MV-4-11 (cell line): ENCODE data around the gene SERPINA5.
"Not testable (repeated sequence)": the region's sequence is repeated elsewhere in the genome, so short reads cannot be mapped to it uniquely, and the experiment has no call there.

Experiments
- DNase-seq: peaks from one replicate; lab custom pipeline; 2025; lab: John Stamatoyannopoulos, UW

The SERPINA5 gene

GRCh38 chr14:94573475-94574277 lies 7.5 kb upstream of the SERPINA5 start:
- no peak for DNase-seq

GRCh38 chr14:94574336-94574735 lies 6.9 kb upstream of the SERPINA5 start:
- DNase-seq, result no peak

DNA sequence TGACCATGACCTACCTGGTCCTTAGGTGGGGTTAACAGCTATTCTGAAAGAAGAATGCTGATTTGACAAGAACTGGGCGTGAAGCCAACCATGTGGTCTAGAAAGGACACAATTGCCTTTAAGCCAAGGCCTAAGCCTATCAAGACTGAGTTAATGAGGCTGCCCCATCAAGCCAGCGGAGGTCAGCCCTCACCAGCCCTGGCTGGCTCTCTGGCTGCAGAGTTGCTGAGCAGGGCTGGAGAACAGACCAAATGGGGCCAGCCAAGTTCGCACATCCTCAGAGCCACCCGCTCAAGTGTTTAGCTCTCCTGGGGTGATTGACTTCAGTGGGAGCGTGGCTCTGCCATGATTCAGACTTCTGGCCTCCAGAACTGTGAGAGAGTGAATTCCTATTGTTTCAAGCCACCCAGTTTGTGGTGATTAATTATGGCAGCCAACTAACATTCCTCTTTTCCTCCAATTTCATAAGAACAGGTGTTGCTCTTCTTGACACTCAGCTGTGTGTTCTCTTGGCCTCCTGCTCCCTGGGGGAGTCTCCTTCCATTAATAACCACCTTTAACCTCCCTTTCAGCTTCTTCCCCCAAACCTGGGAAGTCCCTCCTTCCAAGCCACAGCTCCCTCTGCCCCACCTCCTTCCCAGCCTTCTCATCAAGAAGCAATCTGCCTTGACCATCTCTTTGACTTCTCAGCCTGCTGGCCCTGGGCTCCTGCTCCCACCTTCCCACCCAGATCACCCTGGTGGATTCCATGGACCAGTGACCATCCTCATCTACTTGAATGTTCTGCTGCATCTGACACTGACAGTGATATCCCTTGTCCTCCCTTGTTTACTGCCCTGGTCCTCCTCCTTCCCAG lies 5.3 kb upstream of the SERPINA5 start:
- DNase-seq, result no peak

DNA sequence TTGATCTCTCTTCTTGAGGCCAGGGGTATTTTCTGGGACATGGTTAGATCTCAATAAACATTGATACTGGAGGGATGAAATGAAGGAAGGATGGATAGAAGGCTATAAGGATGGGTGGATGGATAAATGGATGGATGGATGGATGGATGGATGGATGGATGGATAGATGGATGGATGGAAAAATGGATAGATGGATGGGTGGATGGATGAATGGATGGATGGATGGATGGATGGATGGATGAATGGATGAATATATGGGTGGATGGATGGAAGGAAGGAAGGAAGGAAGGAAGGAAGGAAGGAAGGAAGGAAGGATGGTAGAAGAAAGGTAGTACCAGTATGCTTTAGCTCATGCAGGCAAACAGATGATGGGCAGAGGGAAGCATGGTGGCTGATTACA lies 3.8 kb upstream of the SERPINA5 start:
- not testable (repeated sequence) for DNase-seq

- DNase-seq, result no peak
These were observed 2.5 kb upstream of the SERPINA5 start for GRCh38 chr14:94578712-94579111.

DNA sequence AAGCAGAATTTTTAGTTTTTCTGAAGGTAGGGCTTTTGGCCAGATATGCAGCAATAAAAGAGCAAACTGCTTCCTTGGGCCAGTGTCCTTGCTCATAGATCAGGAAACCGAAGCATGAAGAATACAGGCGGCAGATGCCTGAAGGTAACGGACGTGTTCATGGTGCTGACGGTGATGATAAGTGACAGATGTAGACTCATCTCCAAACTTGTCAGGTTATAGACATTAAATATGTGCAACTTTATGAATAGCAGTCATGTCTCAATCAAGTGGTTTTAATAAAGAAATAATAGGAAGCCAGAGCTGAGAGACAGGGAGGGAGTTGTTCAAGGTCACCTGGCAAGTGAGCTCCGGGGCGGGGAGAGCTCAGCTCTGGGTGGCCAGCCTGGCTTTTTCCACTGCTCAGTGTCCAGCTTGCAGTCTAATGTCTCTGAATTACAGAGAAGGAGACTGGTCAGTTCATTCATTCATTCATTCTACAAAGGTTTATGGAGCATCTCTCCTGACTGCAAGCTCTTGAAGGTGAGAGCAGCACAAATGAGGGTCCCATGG lies 1.0 kb downstream of the SERPINA5 start:
- no peak for DNase-seq

DNA sequence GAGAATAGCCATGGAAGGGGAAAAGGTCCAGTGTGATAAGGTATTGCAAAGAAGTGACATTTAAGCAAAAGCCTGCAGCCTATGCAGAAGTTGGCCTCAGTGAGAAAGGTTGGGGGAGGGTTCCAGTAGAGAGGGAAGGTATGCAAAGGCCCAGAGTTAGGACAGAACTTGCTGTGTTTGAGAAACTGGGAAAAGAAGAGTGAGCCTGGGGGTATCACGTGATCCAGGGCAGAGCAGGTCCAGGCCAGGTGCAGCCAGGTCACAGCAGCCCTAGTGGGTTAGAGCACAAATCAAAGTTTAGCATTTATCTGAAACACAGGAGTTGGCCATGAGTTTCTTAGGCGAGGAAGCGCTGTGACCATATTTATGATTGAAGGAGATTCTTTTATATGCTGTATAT lies 1.6 kb downstream of the SERPINA5 start:
- no peak for DNase-seq

- no peak for DNase-seq
These were observed 2.3 kb downstream of the SERPINA5 start for GRCh38 chr14:94583557-94583956.

GRCh38 chr14:94584591-94585280 lies 3.5 kb downstream of the SERPINA5 start:
- DNase-seq, result no peak

- no peak for DNase-seq
These were observed 5.4 kb downstream of the SERPINA5 start for GRCh38 chr14:94586635-94587034.

- no peak for DNase-seq
These were observed 7.1 kb downstream of the SERPINA5 start for GRCh38 chr14:94588311-94588710.

DNA sequence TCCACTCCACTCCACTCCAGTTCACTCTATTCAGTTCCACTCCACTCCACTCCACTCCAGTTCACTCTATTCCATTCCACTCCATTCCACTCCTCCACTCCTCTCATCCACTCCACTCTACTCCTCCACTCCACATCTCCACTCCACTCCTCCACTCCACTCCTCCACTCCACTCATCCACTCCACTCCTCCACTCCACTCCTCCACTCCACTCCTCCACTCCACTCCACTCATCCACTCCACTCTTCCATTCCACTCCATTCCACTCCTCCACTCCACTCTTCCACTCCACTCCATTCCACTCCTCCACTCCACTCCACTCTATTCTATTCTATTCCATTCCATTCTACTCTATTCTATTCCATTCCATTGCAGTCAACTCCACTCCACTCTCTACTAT lies 9.8 kb downstream of the SERPINA5 start:
- no peak for DNase-seq

DNA sequence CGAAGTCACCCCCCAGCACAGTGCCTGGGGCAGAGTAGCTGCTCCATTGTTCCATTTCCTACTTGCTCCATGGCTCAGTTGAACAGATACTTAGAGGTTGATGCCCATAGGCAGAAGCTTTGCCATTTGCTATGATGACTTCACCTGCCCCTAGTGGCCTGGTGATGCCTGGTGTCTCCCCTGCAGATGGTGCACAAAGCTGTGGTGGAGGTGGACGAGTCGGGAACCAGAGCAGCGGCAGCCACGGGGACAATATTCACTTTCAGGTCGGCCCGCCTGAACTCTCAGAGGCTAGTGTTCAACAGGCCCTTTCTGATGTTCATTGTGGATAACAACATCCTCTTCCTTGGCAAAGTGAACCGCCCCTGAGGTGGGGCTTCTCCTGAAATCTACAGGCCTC lies 10.6 kb downstream of the SERPINA5 start:
- DNase-seq, result no peak

DNA sequence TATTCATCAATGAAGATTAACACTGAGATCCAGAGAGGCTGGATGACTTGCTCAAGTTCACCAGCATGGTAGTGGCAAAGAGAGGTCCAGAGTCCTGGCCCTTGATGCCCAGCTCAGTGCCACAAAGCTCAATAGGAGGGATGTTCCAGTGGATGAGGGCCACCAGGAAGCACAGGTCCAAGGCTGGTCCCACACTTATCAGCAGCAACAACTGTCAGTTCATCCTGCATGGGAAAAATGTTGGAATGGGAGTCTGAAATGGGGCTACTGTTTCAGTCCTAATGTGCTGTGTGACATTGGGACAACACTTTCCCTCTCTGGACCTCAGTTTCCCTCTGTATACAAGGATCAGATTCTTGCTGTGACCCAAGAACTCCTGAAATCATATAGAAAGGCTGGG lies 11.2 kb downstream of the SERPINA5 start:
- no peak for DNase-seq

DNA sequence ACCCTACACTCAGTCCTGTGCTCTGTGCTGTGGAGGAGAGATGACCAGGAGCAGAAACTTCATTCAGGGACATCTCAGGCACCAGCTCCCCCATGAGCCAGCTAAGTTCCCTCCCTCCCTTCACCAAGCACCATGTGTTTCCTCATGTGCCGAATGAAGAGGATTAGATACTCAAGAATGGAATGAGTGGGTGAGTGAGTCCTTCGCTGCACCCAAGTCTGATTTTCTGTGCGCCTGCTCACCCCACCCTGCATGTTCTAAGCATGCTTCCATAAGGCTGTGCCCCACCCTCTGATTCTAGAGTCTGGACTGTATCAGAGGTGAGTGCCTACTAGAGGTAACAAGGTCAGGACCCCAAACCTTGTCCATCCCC lies 12.1 kb downstream of the SERPINA5 start:
- no peak for DNase-seq

GRCh38 chr14:94593749-94594431 lies 12.7 kb downstream of the SERPINA5 start:
- no peak for DNase-seq

DNA sequence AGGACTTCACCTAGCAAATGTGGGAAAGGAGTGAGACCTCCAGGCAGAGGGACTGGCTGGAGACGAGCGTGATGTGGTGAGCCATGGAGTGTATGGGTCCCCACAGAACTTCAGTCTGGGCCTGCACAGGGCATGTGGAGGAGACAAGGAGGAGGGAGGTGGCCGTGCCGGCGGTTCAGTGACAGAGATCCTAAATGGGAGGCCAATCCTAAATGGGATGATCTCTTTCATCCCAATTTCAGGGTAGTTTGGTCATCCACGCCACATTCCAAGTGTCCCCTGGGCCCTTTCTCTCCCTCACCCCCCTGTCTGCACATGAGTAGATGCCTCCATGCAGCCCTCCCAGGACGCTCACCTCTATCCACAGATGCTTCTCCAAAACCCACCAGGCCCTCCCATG lies 13.2 kb downstream of the SERPINA5 start:
- DNase-seq, result no peak

GRCh38 chr14:94595912-94596311 lies 14.7 kb downstream of the SERPINA5 start:
- no peak for DNase-seq

DNA sequence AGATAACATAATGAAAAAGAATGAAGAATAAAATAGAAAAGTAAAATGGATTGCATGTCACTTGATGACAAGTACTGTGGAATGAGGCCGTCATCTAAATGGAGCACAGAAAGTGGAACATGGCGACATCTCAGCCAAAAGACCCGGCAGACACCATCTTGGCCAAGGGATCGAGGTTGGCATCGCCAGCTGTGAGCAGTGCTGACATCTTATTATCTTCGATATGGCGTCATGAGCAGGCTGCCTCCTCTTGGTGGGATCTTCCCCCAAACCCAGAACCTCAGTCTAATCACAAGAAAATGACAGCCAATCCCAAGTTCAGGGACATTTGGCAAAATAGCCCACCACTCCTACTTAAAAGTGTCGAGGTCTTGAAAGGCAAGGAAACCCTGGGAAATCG lies 15.1 kb downstream of the SERPINA5 start:
- DNase-seq, result no peak

GRCh38 chr14:94597788-94598187 lies 16.6 kb downstream of the SERPINA5 start:
- no peak for DNase-seq

- DNase-seq, result no peak
These were observed 17.2 kb downstream of the SERPINA5 start for GRCh38 chr14:94598506-94598815.
